A673 (cell line): ENCODE results near the gene PARD3.

ENCODE experiments used
- EZH2 ChIP-seq: fragments of 200-600 bp; sonication (generic); IDR thresholded peaks from 2 replicates; pipeline ENCODE4 v1.6.1; 2017; ENCODE audit warnings: borderline replicate concordance, low read depth, mild to moderate bottlenecking, mixed read lengths, antibody characterized with exemption, low read length; ENCODE audit not compliant: poor library complexity, severe bottlenecking
- TF ChIP-seq, protein P1 (sequence below): fragments of 300-800, 200-600 bp; sonication (generic); conservative IDR thresholded peaks from 2 replicates; pipeline ENCODE4 v1.5.1; 2017; ENCODE audit warnings: low read depth, mild to moderate bottlenecking, antibody characterized with exemption, low read length, moderate library complexity, mixed read lengths

GRCh38 chr10:34730726-34731125 is 84.4 kb downstream of the PARD3 start:
- TF ChIP-seq, protein P1, sequence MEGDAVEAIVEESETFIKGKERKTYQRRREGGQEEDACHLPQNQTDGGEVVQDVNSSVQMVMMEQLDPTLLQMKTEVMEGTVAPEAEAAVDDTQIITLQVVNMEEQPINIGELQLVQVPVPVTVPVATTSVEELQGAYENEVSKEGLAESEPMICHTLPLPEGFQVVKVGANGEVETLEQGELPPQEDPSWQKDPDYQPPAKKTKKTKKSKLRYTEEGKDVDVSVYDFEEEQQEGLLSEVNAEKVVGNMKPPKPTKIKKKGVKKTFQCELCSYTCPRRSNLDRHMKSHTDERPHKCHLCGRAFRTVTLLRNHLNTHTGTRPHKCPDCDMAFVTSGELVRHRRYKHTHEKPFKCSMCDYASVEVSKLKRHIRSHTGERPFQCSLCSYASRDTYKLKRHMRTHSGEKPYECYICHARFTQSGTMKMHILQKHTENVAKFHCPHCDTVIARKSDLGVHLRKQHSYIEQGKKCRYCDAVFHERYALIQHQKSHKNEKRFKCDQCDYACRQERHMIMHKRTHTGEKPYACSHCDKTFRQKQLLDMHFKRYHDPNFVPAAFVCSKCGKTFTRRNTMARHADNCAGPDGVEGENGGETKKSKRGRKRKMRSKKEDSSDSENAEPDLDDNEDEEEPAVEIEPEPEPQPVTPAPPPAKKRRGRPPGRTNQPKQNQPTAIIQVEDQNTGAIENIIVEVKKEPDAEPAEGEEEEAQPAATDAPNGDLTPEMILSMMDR: no peak
- no peak for TF ChIP-seq EZH2
